Karpas-422 (cell line): Measurements from ENCODE around the gene ISLR. TPM values are rescaled to one million over a fixed set of nuclear protein-coding genes. Genes with fewer than 3 reads are reported as not detected.

Source experiments
- DNase-seq: peaks from one replicate; pipeline ENCODE4 v3.0.0-alpha.2; 2015
- H2AFZ ChIP-seq: fragments of 200-600 bp; sonication (generic); 2 replicates; pipeline ENCODE4 v1.6.1; 2014; ENCODE audit warnings: antibody characterized with exemption, low read length, mixed read lengths
- H3K27ac ChIP-seq: fragments of 200-600 bp; sonication (generic); 2 replicates; pipeline ENCODE4 v1.5.1; 2014; ENCODE audit warnings: mild to moderate bottlenecking, low read length, moderate library complexity
- H3K27me3 ChIP-seq: fragments of 200-600 bp; sonication (generic); 2 replicates; pipeline ENCODE4 v1.6.1; 2014; ENCODE audit warnings: low read length, mixed read lengths
- H3K36me3 ChIP-seq: fragments of 200-600 bp; sonication (generic); 2 replicates; pipeline ENCODE4 v1.6.1; 2014; ENCODE audit warnings: low read length, mixed read lengths; ENCODE audit not compliant: insufficient read depth
- H3K4me1 ChIP-seq: fragments of 200-600 bp; sonication (generic); 2 replicates; pipeline ENCODE4 v1.6.1; 2014; ENCODE audit warnings: mild to moderate bottlenecking, low read length, mixed read lengths
- H3K4me2 ChIP-seq: fragments of 200-600 bp; sonication (generic); 2 replicates; pipeline ENCODE4 v1.6.1; 2014; ENCODE audit warnings: low read length, low read depth, mild to moderate bottlenecking; ENCODE audit not compliant: poor library complexity, severe bottlenecking
- H3K4me3 ChIP-seq: fragments of 200-600 bp; sonication (generic); 2 replicates; pipeline ENCODE4 v1.5.1; 2014; ENCODE audit warnings: mild to moderate bottlenecking, antibody characterized with exemption, low read length, mixed read lengths
- H3K79me2 ChIP-seq: fragments of 200-600 bp; sonication (generic); 2 replicates; pipeline ENCODE4 v1.6.1; 2014; ENCODE audit warnings: mild to moderate bottlenecking, low read length, mixed read lengths
- H3K9ac ChIP-seq: fragments of 200-600 bp; sonication (generic); 2 replicates; pipeline ENCODE4 v1.6.0; 2014; ENCODE audit warnings: low read length
- H3K9me2 ChIP-seq: fragments of 200-600 bp; sonication (generic), shearing (Covaris generic); replicated peaks from 2 replicates; pipeline ENCODE4 v1.6.0; 2014; ENCODE audit warnings: mild to moderate bottlenecking, low read length, moderate library complexity; ENCODE audit not compliant: insufficient read depth
- H3K9me3 ChIP-seq: fragments of 300-700, 200-600 bp; sonication (generic); 2 replicates; pipeline ENCODE4 v1.6.1; 2014; ENCODE audit warnings: low read length, mixed read lengths
- H4K20me1 ChIP-seq: fragments of 200-600 bp; sonication (generic); 2 replicates; pipeline ENCODE4 v1.6.1; 2014; ENCODE audit warnings: mild to moderate bottlenecking, antibody characterized with exemption, low read length, low read depth; ENCODE audit not compliant: insufficient read depth
- total RNA-seq: library from RNA; depleted of rRNA; stranded (reverse); fragments of >200 nt; shearing (Covaris generic); gene quantifications from 2 replicates; pipeline ENCODE4 v1.2.3, GENCODE V29; 2014; ENCODE audit warnings: low replicate concordance

ISLR gene
- total RNA-seq, 1 experiment from 2014 or later: not detected

DNA sequence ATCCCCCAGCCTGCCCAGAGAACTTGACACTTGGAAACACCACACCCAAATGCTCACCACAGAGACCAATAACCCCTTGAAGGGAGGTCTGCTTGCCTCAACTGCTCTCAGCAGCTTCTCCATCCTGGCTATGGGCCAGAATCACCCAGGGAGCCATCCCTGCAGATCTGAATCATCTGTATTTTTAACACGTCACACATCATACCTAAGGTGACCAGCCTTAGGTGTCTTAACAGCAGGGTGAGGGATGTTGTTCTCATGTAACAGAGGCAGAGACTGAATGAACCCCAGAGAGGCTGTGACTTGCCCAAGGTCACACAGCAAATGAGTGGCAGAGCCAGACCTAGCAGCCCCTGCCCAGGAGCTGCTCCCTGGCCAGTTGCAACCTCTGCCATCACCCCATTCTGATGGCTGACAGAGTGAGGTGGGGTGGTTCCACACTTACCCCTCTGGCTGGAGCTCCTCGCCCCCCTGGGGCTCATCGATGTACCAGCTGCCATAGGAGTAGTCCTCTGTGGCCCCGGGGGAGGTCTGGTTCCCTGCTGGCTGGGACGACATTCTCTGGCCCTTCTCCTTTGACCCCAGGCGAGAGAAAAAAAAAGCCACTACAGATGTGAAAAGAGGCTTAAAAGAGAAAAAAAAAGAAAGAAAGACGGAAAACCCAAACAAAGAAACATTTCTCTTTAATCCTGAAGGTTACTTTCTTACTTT is 28.4 kb downstream of the ISLR start:
- DNase-seq: no peak
- no peaks in the 10 kb centered on the region; the same call in 1 of the 2 replicates for H4K20me1 ChIP-seq
- no peak overlapping the region for H3K4me2 ChIP-seq
- no peak overlapping the region for H3K9ac ChIP-seq
- no peaks in the 10 kb centered on the region for H3K9me3 ChIP-seq
- H3K27me3 ChIP-seq: no peaks in the 10 kb centered on the region
- no peak overlapping the region for H3K4me3 ChIP-seq
- no peaks in the 10 kb centered on the region for H3K4me1 ChIP-seq
- H3K79me2 ChIP-seq: no peaks in the 10 kb centered on the region
- no peak overlapping the region for H3K27ac ChIP-seq
- no peaks in the 10 kb centered on the region for H3K9me2 ChIP-seq
- no peaks in the 10 kb centered on the region for H3K36me3 ChIP-seq
- H2AFZ ChIP-seq: no peak overlapping the region

DNA sequence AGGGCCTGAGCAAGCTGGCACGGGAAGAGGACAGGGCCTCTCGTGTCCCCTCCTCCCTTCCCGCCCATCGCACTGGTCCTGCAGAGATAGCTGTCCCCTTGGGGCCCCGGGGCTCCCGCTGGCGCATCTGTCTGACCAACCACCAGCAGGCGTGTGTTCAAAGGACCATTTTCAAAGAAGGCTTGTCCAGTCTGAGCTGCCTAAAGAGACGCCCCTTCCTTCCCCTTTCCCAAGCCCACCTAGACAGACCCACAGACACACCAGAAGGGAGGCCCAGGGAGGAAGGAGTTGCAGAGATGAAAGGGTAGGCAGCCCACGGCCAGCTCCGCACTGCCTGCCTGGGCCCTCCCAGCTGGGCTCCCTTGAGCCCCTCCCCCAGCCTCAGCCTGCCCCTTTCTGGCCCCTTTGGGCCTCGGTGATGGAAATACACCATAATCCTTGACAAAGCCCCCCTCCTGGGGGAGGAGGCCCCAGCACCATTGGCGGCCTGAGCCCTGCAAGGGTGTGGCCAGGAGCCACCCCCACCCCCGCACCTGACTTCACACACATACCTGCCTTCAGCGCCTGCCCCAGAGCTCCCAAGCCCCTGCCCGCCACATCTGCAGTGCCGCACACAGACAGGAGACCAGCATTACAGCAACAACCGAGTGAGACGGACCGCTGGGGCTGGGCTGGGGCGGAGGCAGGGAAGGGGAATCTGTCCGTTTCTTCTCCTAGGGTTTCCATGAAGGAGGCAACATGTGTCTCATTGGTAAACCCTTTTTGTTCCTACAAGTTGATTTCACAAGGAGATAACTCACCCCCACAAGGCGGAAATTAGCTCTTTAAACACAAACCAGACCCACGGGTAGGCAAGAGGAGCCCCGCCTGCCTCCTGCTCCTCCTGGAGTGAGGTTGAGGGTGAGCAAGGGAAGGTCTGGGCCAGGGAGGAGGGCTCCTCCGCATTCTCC is 29.2 kb downstream of the ISLR start, which contains the start of gene STRA6:
Gene STRA6, minus strand, starts transcription at position 336 of the 950 bp plus-strand sequence. CDS start 520 bp downstream, outside the sequence.
- no peaks in the 10 kb centered on the region for H3K27me3 ChIP-seq
- H4K20me1 ChIP-seq: no peaks in the 10 kb centered on the region; the same call in 1 of the 2 replicates
- no peak for DNase-seq
- no peak within 1 kb of the TSS for H3K9ac ChIP-seq
- no peaks in the 10 kb centered on the region for H3K36me3 ChIP-seq
- no peaks in the 10 kb centered on the region for H3K9me3 ChIP-seq
- no peak within 1 kb of the TSS for H3K27ac ChIP-seq
- no peak within 1 kb of the TSS for H3K4me3 ChIP-seq
- no peak within 1 kb of the TSS for H3K4me2 ChIP-seq
- H3K9me2 ChIP-seq: no peaks in the 10 kb centered on the region
- no peaks in the 10 kb centered on the region for H3K79me2 ChIP-seq
- H3K4me1 ChIP-seq: no peaks in the 10 kb centered on the region
- no peak within 1 kb of the TSS for H2AFZ ChIP-seq

DNA sequence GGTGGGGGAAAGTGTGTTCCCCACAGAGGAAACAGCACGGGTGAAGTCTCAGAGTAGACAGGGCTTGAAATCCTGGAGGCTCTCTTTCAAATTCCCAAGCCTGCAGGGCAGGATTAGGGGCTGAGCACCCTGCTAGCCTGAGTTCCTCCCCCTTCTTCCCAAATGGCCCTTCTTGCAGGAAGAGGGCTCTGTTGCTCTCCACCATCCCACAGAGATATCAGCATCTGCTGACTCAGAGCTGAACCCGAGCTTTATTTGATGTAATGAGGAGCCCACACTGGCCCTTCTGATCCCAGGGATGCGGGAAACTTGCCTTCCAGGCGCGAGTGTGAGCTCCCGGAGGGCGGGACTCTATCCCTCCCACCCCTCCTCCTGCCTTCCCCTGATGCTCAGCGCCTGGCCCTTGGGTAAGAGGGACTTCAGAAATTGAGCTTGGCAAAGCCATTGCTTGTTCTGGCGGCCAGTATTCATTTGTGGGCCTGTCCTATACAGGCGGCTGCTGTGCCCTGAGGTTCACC is 30.5 kb downstream of the ISLR start:
- Histone ChIP-seq H3K27me3 (no peaks in the 10 kb centered on the region), H3K9ac (no peak overlapping the region), H3K27ac (no peak overlapping the region), H3K4me1 (no peaks in the 10 kb centered on the region), H3K4me2 (no peak overlapping the region), H3K4me3 (no peak overlapping the region), H4K20me1 (no peaks in the 10 kb centered on the region; the same call in 1 of the 2 replicates), H3K36me3 (no peaks in the 10 kb centered on the region), H3K9me3 (no peaks in the 10 kb centered on the region), H2AFZ (no peak overlapping the region), H3K79me2 (no peaks in the 10 kb centered on the region), H3K9me2 (no peaks in the 10 kb centered on the region)
- DNase-seq: no peak

DNA sequence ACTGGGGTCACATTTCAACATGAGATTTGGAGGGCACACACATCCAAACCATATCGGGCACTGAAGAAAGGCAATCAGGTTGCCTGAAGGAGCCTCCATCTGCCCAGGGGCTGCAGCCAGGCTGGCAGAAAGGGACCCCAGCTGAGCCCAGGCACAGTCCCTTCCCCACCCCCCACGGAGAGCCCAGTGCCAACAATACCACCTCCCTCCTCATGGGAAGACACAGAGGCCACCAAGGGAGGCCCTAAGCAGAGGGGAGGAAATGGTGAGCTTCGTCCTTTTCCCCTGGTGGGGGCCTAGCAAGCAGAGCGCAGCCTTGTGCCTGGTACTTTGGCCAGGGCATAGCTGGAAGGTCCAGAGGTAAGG is 32.1 kb downstream of the ISLR start:
- Histone ChIP-seq H4K20me1 (no peaks in the 10 kb centered on the region; the same call in 1 of the 2 replicates), H3K27ac (no peak overlapping the region), H3K9me2 (no peaks in the 10 kb centered on the region), H3K27me3 (no peaks in the 10 kb centered on the region), H3K4me2 (no peak overlapping the region), H2AFZ (no peak overlapping the region), H3K4me1 (no peaks in the 10 kb centered on the region), H3K79me2 (no peaks in the 10 kb centered on the region), H3K36me3 (no peaks in the 10 kb centered on the region), H3K9ac (no peak overlapping the region), H3K4me3 (no peak overlapping the region), H3K9me3 (no peaks in the 10 kb centered on the region)
- no peak for DNase-seq

DNA sequence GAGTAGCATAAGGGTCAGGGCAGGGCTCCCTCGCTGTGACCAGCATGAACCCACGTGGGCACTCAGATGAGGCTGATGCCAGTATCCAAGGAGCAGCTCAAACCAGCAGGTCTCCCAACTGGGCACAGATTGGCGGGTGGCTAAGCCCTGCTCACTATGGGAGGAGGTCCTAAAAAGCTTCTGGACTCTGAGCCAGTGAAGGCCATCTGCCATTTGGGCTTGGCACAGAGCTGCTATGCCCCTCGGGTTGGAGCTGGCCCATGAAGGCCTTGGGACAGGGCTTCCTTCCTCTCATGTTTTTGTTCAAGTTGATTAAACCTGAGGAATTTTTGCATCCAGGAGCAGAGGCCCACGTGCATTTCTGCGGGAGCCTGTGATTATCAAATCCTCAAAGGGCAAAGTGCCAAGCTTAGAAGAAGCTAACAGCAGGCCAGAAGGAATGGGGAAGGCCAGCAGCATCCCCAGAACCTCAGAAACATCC is 33.3 kb downstream of the ISLR start:
- H3K4me3 ChIP-seq: no peak overlapping the region
- H4K20me1 ChIP-seq: no peaks in the 10 kb centered on the region; the same call in 1 of the 2 replicates
- no peak for DNase-seq
- no peak overlapping the region for H2AFZ ChIP-seq
- no peaks in the 10 kb centered on the region for H3K36me3 ChIP-seq
- H3K79me2 ChIP-seq: no peaks in the 10 kb centered on the region
- no peak overlapping the region for H3K9ac ChIP-seq
- H3K9me3 ChIP-seq: no peaks in the 10 kb centered on the region
- H3K9me2 ChIP-seq: no peaks in the 10 kb centered on the region
- H3K27me3 ChIP-seq: no peaks in the 10 kb centered on the region
- no peak overlapping the region for H3K4me2 ChIP-seq
- H3K27ac ChIP-seq: no peak overlapping the region
- H3K4me1 ChIP-seq: no peaks in the 10 kb centered on the region

DNA sequence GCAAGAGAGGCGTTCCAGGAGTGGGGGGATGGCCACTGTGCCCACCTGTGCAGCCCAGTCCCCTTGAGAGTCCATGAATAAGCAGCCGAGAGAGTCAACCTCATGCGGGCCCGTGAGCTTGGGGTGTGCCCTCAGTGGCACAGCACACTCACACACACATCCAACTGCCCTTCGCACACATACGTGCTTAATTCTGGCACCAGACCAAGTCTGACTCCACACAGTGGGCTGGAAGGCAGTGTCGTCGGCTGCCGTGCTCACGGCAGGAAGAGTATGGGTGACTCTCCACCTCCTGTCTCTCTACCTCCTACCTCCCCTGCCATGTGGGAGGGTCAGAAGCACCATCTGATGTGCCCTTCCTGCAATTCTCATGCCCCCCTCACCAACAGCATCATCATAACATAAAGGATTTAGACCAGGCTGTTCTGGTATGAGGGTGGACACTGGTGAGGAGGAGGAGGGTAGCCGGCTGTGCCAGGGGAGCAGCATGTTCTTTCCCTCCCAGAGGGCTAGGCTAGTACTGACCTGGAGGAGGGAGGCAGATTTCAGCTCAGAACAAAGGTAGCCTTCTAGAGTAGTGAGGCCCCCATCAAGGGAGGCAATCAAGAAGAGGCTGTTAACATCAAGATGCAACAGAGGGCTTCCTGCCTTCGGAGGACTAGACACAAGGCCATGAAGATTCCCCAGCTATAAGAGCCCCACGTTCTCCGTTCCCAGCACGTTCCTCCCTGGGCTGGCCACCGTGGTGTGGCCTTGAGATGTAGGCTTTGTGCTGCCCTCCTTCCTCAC is 34.3 kb downstream of the ISLR start:
- no peaks in the 10 kb centered on the region for H3K4me1 ChIP-seq
- H3K79me2 ChIP-seq: no peaks in the 10 kb centered on the region
- H4K20me1 ChIP-seq: no peaks in the 10 kb centered on the region
- no peak overlapping the region for H3K27ac ChIP-seq
- H2AFZ ChIP-seq: no peak overlapping the region
- DNase-seq: no peak
- H3K9ac ChIP-seq: no peak overlapping the region
- no peak overlapping the region for H3K4me3 ChIP-seq
- no peaks in the 10 kb centered on the region for H3K36me3 ChIP-seq
- no peaks in the 10 kb centered on the region for H3K27me3 ChIP-seq
- H3K9me3 ChIP-seq: no peaks in the 10 kb centered on the region
- H3K9me2 ChIP-seq: no peaks in the 10 kb centered on the region
- H3K4me2 ChIP-seq: no peak overlapping the region

DNA sequence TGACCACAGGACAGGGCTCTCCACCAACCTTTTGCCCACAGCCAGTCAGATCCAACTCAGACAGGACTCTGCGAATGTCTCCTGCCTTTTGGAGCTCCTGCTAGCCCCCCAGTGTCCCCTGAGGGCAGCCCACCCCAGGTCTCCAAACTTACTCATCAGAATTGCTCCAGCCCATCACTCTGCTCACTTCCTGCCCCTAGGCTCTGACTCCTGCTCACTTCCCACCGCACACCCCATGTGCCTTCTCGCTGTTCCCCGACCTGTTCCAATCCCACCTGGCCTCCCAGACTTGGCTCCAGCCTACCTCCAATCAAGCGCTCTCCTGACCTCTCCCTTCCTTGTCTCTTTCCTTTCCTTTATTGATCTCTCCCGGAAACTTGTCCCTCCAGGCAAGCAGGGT is 35.0 kb downstream of the ISLR start:
- Histone ChIP-seq H3K9me3 (no peaks in the 10 kb centered on the region), H2AFZ (no peak overlapping the region), H3K9ac (no peak overlapping the region), H3K27me3 (no peaks in the 10 kb centered on the region), H3K4me1 (no peaks in the 10 kb centered on the region), H3K4me2 (no peak overlapping the region), H3K79me2 (no peaks in the 10 kb centered on the region), H3K4me3 (no peak overlapping the region), H3K36me3 (no peaks in the 10 kb centered on the region), H3K27ac (no peak overlapping the region), H4K20me1 (no peaks in the 10 kb centered on the region), H3K9me2 (no peaks in the 10 kb centered on the region)
- no peak for DNase-seq
